Activated CD8-positive, alpha-beta memory T cell treated with anti-CD3 and anti-CD28 coated beads, Interleukin-2, amount 50 U/mL, for 24 hours (primary cell): Measurements from ENCODE around the gene CHMP6.

Experiments used
- DNase-seq: peaks from one replicate; pipeline ENCODE4 v3.0.0-alpha.2; 2020; ENCODE audit errors: extremely low read depth

CHMP6 gene

DNA sequence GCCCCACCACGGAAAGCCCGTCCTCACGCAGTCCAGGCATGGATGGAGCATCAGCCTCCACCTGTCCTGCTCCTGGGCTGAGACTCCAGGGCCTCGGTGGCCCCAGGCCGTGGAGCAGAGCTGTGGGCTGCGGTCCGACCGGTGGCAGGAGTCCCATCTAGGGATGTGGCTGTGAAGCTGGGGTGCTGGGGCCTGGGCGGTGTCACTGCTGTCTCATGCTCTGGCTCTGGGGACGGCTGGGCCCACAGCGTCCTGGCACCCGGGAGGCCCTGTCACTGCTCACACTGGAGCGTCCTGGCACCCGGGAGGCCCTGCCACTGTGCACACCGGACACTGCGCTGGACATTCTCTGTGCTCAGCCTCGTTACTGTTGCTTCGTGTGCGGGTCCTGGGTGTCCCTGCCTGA is 51.7 kb downstream of the CHMP6 start:
- DNase-seq = no peak

DNA sequence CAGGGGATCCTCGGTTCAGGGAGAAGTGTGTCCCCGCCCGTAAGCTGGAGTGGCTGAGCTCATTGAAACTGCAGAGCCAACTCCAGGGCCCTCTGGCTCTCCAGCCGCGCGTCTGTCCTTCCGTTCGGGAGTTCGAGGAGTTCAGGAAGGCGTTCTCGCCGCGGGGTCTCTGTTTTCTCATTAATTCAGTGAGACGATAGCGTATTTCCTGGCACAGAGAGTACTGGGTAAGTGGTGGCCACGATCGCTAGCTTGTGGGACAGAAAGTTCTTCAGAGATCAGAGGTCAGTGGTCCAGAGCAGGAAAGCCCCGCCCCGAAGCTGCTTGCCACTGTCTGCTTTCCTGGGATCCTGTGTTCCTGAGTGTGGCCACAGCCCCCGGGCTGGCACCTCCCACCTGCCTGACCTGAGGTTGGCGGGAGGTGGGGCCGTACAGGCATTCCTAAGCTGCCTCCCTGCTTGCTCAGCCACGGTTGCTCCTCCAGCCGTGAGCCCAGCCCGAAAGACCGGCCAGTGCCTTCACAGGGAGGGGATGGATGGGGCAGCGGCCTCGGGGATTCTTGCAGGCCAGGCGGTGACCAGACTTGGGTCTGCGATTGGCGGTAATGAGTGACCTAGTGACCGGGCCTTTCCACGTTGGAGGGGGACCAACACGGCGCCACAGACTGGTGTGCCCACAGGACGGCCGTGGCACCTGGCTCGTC is 52.2 kb downstream of the CHMP6 start:
- no peak for DNase-seq

DNA sequence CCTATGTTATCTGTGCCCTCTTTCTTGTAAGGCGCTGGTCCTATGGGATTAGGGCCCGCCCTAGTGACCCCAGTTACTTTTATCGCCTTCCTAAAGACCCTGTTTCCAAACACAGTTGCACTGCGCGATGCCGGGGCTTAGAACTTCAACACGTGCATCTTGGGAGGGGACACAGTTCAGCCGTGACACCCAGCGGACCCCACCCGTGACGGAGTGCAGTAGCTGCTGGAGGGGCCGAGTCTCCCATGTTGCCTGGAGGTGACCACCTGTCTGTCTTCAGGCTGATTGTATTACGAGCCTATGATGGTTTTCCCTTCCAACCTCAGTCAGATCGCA is 52.8 kb downstream of the CHMP6 start:
- DNase-seq = no peak

DNA sequence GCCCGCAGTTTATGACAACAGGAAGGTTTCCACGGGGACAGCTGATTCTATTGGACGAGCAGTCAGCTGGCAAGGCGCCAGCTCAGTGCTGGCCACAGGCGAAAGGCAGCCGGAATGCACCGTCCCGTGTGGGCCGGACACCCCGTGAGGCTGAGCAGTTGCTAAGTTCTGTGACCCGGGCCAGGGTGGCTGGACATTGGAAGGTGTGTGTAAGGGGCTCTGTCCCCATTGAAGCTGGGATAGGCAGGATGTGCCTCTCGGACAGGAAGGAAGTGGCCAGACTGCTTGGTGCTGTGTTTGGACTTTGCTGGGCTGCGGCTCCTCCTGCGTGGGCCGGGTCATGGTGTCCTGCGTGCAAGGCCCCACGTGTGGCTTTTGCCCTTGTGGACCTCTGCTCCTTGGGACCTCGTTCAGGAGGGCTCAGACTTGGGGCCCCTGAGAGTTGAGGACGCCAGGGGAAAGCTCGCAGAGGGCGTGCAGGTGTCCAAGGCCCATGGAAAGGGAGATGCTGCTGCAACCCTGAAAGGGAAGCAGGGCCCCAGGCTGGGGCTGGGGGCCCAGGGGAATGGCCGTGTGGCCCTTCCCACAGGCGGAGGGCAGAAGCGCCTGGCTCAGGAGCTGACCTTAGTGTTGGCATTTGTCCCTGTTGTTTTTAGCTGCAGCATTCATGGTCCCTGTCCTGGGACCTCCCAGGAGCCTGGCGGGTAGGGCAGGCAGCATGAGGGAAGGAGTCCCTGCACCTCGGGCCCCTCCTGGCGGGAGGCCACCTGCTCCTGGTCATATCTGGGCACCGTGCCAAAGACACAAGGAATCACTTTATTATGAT is 53.3 kb downstream of the CHMP6 start:
- DNase-seq = no peak

DNA sequence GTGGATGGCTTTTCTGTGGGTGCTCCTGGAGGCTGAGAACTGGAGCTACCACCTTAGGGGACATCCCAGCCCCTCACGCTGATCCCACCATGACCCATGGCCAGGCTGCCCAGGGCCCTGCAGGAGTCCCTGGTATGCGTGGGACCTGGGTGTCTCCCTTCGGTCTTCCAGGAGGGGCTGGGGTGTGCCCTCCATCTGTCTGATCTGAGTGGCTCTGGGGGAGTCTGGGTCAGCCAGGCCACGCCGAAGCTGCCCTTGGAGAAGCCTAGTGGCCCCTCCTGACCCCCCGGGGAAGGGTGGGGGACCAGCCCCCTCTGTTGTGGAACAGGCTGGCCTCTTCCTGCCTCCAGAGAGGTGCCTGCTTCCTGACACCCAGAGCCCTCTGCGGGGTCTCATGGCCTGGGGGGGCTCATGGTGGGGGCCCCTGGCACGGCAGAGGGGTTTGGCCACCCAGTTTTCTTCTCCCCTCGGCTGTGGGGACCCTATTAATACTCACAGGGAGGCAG is 54.0 kb downstream of the CHMP6 start:
- DNase-seq = no peak

DNA sequence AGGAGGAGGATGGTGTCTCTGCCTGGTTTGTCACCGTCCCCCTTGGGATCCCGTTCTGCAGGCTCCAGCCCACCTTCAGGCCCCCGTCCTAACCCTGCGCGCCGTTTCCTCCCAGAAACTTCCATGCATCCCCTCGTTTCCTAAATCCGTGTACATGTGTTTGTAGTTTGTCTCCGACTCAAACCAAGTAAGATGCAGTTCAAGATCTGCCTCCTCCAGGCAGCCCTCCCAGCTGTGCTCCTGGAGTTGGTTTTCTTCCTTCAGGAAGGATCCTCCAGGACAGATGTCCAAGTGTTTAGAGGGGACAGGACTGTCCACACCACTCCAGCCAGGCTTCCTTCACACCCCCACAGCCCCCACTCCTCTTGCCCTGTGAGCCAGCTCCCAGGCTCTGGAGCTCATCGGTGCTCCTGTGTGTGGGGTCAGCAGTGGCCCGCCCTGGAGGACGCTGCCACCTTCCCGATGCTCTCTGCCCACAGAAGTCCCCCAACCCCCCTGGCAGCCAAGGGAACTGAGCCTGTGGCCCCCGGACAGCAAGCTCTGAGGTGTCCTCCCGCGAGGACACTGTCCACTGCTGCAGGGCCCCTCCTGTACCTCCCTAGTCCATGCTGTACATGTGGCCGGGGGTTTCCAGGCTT is 54.6 kb downstream of the CHMP6 start:
- no peak for DNase-seq

DNA sequence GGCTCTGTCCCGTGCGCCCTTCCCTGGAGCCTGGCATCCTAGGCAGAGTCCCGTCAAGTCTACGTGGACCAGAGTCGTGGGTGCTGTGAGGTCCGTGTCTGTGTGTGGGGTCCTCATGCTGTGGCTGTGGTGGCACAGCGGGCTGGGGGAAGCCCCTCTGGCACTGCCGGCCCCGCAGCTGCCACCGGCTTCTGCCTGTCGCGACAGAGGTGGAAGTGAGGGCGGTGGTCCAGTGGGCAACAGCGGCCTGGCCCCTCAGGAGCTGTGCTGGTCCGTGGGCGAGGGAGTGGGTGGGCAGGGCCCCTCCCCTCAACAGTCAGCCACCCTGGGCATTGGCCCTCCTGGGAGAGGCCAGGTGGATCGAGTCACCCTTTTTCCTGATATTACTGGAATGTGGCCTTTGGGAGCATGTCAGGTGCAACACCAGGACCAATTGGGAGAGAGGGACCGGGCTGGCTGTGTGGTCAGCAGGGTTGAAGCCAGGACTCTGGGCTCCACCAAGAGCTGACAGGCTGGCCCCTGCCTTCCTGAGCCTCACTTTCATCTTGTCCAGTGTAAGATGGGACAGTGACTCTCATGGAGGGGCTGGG is 55.2 kb downstream of the CHMP6 start:
- no peak for DNase-seq

DNA sequence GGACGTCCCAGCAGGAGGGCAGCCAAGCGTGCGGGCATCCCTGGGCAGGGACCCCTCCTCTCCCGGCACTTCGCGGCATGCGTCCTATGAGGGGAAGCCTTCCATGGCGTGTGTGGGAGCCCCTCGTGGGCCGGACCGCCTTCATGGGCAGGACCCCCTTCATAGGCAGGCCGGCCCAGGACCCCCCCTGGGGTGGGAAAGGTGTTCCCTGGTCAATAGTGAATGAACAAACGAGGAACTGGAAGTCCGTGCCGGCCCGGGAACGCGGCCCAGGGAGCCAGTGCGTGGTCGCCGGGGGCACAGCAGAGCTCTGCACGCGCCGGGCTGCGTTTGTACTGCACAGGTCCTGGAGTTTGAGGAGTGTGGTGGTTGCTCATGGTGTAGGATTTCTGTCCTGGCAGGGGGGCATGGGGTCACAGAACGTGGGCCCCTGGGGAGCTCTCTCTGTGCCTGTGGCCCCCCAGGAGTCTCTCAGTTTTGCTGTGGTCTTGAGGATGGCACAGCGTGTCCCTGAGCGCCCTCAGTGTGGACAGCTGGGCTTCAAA is 57.3 kb downstream of the CHMP6 start:
- no peak for DNase-seq

DNA sequence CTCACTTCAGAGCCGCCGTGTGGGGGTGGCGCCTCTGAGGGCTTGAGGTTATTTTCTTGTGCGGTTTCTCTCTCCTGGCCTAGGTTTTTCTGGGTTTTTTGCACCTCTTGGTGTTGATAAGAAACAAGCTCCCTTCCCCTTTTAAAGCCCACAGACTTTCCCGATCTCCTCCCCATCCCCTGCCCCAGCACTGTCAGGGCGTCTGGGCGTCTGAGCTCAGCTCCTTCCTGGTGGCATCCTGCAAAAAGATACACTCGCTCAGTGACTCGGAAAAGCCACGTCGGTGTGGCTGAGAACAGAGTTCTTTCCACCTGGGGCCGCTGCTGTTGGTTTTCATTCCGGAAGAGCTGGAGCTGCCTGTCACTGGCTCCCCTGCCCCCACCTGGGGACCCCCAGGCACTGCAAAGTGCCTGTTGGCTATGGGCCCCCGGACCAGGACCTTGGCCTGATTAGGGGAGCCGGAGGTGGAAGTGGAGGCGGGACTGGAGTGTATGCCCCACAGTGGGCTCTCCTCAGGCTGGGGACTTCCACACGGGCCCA is 57.8 kb downstream of the CHMP6 start:
- DNase-seq = no peak
